Astrocyte of the cerebellum (primary cell): ENCODE results near the gene PALLD.

ENCODE experiments used
- DNase-seq: peaks from one replicate; pipeline ENCODE4 v3.0.0-alpha.2; 2011; ENCODE audit warnings: low read depth
- H3K4me3 ChIP-seq: 2 replicates; pipeline ENCODE4 v1.5.1; 2011; ENCODE audit warnings: mild to moderate bottlenecking, low read depth, low read length, moderate library complexity
- CTCF ChIP-seq: IDR thresholded peaks from 2 replicates; pipeline ENCODE4 v1.5.1; 2012; ENCODE audit warnings: low read length, low read depth, moderate library complexity, mild to moderate bottlenecking; ENCODE audit errors: missing control alignments
- in situ Hi-C: cut with HindIII; loops from 2 replicates; pipeline ENCODE4 v1.10.0; 2017; ENCODE audit warnings: low sequenced_read_pairs

PALLD gene

GRCh38 chr4:168693750-168694490 is 197.1 kb downstream of the PALLD start:
- TF ChIP-seq CTCF: no peak
- no peak for DNase-seq

GRCh38 chr4:168694667-168695066 is 197.8 kb downstream of the PALLD start:
- no peak for TF ChIP-seq CTCF
- no peak overlapping the region for H3K4me3 ChIP-seq
- in situ Hi-C loops: no loop called here
- DNase-seq: no peak

More at GRCh38 chr4:168693750-168694490, 197.1 kb downstream of the PALLD start:
- no peak overlapping the region for H3K4me3 ChIP-seq
- in situ Hi-C loops: no loop called here

GRCh38 chr4:168695288-168695687 is 198.4 kb downstream of the PALLD start:
- no peak overlapping the region for H3K4me3 ChIP-seq
- in situ Hi-C loops: no loop called here
- no peak for DNase-seq
- no peak for TF ChIP-seq CTCF

- in situ Hi-C loops: no loop called here
- H3K4me3 ChIP-seq: no peak overlapping the region
- no peak for TF ChIP-seq CTCF
- no peak for DNase-seq
These were observed 199.4 kb downstream of the PALLD start for GRCh38 chr4:168696280-168696679.

GRCh38 chr4:168696826-168697225 is 200.0 kb downstream of the PALLD start:
- no peak for DNase-seq
- H3K4me3 ChIP-seq: no peak overlapping the region
- no peak for TF ChIP-seq CTCF
- in situ Hi-C loops: no loop called here

GRCh38 chr4:168699224-168699878 is 202.5 kb downstream of the PALLD start:
- no peak overlapping the region for H3K4me3 ChIP-seq

More at GRCh38 chr4:168699224-168699878, 202.5 kb downstream of the PALLD start:
- no peak for TF ChIP-seq CTCF
- no peak for DNase-seq
- in situ Hi-C loops: no loop called here
